HCEC 1CT (cell line): ENCODE measurements around the gene ETFB.
A peak's percentile ranks its signal among the peaks of the same experiment; 100 is the strongest.

Experiments used
- DNase-seq: peaks from one replicate; pipeline ENCODE4 v3.0.0-alpha.2; 2017

The ETFB gene

DNA sequence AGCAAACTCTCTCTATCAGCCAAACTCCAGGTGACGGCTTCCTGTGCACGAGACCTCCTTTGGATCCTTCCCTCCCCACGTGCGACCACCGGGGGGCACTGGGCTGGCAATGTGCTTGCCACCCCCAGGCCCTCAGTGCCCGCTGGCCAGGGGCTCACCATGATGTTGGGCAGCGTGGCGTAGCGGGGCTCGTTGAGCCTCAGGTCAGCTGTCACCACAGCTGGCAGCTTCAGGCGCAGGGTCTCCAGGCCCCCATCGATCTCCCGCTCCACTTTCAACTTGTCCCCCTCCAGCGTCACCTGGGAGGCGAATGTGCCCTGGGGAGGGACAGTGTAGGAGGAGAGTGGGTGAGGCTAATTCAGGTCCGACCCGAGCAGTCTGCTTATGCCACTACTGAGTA, 19.4 kb downstream of the ETFB start:
- no peak for DNase-seq

DNA sequence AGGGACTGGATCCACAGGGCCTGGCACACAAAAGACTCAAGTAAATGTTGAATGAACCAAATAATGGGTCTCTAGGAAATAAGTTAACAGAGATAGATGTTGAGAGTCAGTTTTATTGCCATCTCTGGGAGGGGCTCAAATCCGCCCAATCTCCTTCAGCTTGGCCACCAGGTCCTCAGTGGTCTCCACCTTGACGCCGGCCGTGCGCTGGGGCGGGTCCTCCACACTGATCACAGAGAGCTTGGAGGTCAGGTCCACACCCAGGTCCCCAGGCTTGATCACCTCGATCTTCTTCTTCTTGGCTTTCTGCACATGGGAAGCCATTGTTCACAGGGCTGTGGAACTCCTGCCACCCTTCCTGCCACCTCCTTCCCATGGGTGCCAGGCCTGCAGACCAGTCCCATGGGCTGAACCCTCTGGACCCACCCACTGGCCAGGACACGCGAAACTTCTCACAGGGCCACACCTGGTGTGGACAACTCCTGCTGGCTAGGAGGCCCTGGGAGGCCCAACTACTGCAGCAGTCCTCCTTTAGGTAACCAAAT, 21.0 kb downstream of the ETFB start:
- no peak for DNase-seq

DNA sequence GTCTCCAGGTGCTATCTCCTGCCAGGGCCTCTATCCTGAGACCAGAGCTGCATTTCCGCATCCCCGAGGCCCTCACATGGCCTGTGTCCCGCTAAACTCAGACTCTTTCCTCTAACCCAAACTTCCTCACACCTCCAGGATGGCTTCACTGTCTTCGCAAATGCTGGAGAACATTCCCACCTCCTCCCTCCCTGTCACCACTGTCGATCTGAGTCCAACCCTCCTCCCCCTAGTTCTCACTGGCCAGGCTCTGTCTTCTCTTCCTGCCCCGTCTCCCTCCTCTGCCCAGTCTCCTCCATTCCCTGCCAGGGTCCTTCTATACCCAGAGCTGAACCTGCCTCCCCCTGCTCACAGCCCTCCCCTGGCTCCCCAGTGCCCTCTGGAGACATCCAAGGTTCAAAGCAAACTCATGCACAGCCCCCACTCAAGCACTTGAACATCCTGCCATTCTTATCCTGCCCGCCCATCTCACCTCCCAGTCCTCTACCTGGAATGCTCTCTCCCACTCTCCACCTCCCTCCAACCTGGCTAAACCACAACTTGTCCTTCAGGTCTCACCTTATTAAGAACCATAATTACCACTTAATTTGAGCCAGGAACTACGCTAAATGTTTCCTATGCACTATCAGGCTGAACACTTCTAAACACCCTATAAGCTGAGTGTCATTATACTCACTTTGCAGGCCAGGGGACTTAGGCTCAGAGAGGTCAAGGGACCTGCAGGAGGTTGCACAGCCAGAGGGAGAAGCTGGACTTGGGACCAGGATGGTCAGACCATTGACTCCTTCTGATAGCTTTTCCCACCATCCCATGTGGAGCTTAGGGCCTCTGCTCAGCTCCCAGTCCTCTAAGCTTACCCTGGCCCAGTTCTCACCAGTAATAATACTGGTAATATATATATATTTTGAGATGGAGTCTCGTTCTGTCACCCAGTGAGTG, 23.3 kb downstream of the ETFB start:
- no peak for DNase-seq

GRCh38 chr19:51341976-51342580, 24.1 kb downstream of the ETFB start, which contains the start of gene VSIG10L:
VSIG10L (minus strand) TSS chr19:51342139; CDS start chr19:51342124, 15 bp downstream.
- DNase-seq = no peak

- no peak for DNase-seq
Measured at GRCh38 chr19:51341066-51341465, 25.1 kb downstream of the ETFB start.

- peak; percentile 96 for DNase-seq
Measured at GRCh38 chr19:51339687-51340656, 26.2 kb downstream of the ETFB start.

DNA sequence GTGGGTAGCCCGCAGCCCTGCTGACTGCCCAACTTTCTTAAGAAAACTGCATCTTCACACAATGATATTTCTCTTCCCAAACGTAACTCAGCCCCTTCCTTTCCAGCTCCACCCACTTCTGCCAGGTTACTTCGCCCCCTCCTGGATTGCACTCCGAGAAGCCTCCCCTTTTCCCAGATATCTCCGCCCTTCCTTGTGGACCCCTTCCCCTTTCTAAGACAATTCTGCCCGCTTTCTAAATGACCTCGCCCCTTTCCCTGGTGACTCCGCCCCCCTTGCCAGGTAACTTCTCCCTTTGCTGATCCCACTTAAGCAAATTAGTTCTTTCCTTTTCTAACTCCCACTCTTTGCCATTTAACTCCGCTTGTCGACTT, 26.9 kb downstream of the ETFB start:
- DNase-seq = no peak

DNA sequence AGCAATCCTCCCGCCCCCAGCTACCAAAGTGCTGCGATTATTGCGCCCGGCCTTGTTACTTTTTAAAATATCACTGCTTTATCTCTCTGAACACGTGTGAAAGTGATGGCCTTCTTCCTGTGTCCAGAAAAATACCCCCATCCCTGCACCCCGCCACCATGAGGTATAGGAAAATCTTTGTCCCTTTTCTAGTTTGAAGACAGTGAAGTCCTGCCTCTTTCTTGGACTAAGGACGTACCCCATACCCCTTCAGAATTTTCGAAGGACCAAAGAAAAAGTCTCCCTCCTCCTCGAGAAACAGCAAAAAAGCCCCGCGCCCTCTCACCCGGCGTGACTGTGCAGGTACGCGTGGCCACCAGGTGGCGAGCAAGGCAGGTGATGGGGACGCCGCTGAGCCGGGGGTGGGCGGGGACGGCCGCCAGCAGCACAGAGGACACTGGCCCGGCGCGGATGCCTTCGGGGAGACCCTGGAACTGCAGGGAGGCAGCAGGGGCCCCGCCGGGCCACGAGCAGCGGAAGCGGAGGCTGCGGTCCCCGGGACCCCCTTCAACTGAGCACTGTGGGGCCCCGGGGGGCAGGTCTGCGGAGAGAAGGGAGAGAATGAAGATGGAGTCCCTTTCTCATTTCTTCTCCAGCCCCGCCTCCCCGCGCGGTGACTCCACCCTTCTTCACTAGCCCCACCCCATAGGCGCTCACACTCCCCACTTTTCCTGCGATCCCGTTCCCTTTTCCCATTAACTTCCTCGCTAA, 27.4 kb downstream of the ETFB start:
- peak; percentile 62 for DNase-seq

DNA sequence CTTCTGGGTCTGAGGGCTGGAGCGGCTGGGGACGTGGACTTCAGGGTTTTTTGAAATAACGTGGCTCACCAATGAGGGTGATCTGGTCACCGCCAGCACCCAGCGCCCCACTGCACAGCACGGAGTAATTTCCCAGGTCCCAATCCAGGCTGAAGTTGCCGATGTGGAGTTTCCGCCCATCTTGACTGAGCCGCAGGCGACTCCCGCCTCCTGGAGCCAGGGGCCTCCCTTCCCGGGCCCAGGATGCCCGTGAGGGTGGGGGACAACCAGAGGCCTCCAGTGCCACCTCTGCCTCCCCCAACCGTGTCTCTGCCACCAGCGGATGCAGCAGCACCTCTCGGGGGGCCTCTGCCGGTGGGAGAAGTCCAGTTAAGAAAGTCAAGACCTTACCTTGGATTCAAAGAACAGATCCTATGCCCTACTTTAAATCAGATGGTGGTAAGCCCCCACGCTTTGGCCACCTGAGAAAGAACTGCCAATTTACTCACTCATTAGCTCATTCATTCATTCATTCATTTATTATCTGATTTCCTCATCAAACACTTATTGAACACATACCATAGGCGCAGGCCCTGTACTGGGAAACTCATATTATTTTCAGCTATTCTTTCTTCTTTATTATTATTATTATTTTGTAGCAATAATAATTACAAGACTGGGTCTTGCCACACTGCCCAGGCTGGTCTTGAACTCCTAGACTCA, 28.2 kb downstream of the ETFB start:
- no peak for DNase-seq

- no peak for DNase-seq
Measured at GRCh38 chr19:51337141-51337860, 28.9 kb downstream of the ETFB start.

GRCh38 chr19:51333836-51334460, 32.2 kb downstream of the ETFB start:
- no peak for DNase-seq

- no peak for DNase-seq
Measured at GRCh38 chr19:51331716-51332115, 34.5 kb downstream of the ETFB start.

DNA sequence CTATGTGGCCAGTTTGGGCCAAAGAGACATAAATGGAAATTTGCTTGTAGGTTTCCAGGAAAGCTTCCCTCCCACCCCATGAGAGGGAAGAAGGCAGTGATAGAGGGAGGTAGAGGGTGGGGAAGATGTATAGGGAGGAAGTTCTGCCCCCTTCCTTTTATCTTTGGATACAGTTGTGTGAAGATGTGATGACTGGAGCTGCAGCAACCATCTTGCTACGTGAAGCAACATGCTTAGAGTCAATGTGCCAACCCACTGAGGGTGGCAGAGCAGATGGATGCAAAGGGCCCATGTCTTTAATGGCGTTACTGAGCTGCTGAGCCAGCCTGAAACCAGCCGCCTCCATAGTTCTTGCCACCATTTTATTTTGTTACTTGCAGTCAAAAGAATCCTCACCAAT, 35.0 kb downstream of the ETFB start:
- no peak for DNase-seq

DNA sequence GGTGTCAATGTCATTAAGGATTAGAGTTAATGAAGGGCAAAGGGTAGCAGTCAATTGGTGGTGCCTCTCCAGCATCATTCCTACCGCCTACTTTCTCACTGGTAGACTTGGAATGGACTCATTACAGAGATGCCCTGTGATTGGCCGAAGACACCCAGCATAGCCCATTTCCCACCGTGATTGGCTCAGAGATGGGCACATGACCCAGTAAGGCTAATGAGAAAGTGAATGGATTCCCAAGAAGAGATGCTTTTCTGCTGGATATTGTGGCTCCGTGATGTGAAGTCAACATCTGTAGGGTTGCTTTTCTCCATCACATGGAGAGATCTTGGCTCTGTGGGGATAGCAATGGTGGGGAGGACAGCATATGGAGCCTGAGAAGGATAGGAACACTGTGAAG, 35.8 kb downstream of the ETFB start:
- DNase-seq = no peak

- DNase-seq = no peak
Measured at GRCh38 chr19:51329411-51329810, 36.8 kb downstream of the ETFB start.

DNA sequence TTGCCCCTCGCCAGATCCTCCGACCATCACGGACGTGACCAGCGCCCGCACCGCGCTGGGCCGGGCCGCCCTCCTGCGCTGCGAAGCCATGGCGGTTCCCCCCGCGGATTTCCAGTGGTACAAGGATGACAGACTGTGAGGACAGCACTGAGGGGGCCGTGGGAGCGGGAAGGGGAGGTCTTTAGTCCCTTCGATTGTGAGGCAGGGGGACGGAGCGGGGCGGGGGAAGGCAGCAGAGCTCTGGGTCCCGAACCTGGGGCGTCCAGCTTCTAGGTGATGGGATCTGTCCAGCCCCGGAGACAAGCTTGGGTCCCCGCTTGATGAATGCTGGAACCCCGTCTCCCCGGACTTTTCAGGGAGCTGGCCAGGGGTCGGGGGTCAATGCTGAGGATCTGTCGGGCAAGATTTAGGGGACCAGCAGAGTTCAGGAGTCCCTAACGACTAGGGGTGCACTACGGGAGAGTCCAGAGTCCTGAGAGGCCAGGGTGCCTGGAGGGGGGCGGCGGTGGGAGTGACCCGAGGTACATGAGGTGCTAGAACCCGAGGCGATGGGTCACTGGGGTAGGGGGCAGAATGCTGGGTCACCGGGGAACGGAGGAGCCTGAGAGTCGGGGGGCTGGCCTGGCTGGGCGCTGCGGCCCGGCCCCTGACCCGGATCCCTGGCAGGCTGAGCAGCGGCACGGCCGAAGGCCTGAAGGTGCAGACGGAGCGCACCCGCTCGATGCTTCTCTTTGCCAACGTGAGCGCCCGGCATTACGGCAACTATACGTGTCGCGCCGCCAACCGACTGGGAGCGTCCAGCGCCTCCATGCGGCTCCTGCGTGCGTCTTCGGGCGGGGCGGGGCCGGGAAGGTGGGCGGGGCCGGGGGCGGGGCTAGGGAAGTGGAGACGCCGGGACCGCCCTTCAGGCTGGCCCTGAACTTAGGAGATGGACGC, 38.9 kb downstream of the ETFB start:
- no peak for DNase-seq

DNA sequence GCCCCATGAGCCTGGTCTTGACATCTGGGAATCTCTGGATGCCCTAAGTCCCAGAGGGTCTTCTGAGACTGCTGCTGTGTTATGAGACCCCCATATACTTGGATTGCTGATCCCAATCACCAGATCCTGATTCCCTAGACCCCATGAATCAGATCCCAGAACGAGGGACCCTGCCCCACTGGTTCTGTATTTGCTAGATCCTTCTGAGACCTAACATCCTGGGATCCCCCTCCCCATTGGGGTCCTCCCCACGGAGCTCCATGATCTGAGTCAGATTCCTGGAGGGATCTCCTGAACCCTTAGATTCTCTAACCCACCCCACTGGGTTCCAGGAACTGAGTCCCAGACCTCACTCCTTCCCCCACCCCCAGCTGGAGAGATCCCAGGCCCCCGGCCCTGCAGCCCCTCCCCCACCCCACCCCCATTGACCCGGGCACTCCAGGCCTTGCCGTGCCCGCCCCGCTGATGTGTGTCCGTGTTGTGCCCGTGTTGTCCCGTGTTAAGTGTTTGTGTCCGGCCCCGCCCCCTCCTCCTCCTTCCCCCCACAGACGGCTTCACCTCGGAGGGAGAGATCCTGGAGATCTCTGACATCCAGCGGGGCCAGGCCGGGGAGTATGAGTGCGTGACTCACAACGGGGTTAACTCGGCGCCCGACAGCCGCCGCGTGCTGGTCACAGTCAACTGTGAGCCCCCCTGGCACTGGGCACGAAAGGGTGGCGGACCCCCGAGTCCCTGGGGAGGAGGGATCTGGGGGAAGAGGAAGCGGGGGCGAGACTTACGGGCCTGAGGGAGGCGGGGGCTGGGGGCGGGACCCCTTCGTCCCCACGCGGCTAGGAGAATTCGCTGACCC, 39.7 kb downstream of the ETFB start:
- DNase-seq = no peak
